OCI-LY7 (cell line): Measurements from ENCODE around the gene GTF2I.

Experiments used
- CTCF ChIP-seq: fragments of 200-600 bp; sonication (generic); conservative IDR thresholded peaks from 2 replicates; pipeline ENCODE4 v1.5.1; 2014; ENCODE audit warnings: mild to moderate bottlenecking, antibody characterized with exemption, low read length, moderate library complexity, mixed read lengths
- EZH2phosphoT487 ChIP-seq: fragments of 200-600 bp; sonication (generic); IDR thresholded peaks from 2 replicates; pipeline ENCODE4 v1.6.1; 2018; ENCODE audit warnings: low read depth, borderline replicate concordance, mild to moderate bottlenecking, mixed run types, antibody characterized with exemption, low read length, moderate library complexity, mixed read lengths

GRCh38 chr7:74619235-74619860 lies 38.2 kb upstream of the GTF2I start:
- no peak for TF ChIP-seq CTCF
- TF ChIP-seq EZH2phosphoT487 = no peak
